OCI-LY1 (cell line): ENCODE measurements around the gene ZBTB16.

ENCODE experiments used
- H2AFZ ChIP-seq: fragments of 200-600 bp; sonication (generic), shearing (Covaris generic); 2 replicates; pipeline ENCODE4 v1.6.0; 2014; ENCODE audit warnings: antibody characterized with exemption, mild to moderate bottlenecking, low read length
- H3F3A ChIP-seq: fragments of 200-600 bp; sonication (generic), shearing (Covaris generic); 2 replicates; pipeline ENCODE4 v1.6.0; 2014; ENCODE audit warnings: mild to moderate bottlenecking, antibody characterized with exemption, low read length, moderate library complexity; ENCODE audit not compliant: insufficient read depth
- H3K27ac ChIP-seq: fragments of 200-600 bp; sonication (generic); 2 replicates; pipeline ENCODE4 v1.5.1; 2014; ENCODE audit warnings: low read length, mixed run types, mild to moderate bottlenecking, low read depth; ENCODE audit not compliant: poor library complexity, severe bottlenecking
- H3K27me3 ChIP-seq: fragments of 200-600 bp; sonication (generic); 2 replicates; pipeline ENCODE4 v1.6.0; 2014; ENCODE audit warnings: antibody characterized with exemption, mild to moderate bottlenecking, low read length, moderate library complexity; ENCODE audit not compliant: insufficient read depth
- H3K36me3 ChIP-seq: fragments of 200-600 bp; sonication (generic); 2 replicates; pipeline ENCODE4 v1.6.1; 2014; ENCODE audit warnings: mild to moderate bottlenecking, antibody characterized with exemption, low read length, moderate library complexity, mixed read lengths; ENCODE audit not compliant: insufficient read depth
- H3K4me1 ChIP-seq: fragments of 200-600 bp; sonication (generic); 2 replicates; pipeline ENCODE4 v1.5.1; 2014; ENCODE audit warnings: mild to moderate bottlenecking, low read length, moderate library complexity; ENCODE audit not compliant: insufficient read depth, severe bottlenecking
- H3K4me2 ChIP-seq: fragments of 200-600 bp; sonication (generic), shearing (Covaris generic); 2 replicates; pipeline ENCODE4 v1.6.1; 2014; ENCODE audit warnings: low read length
- H3K4me3 ChIP-seq: fragments of 200-600 bp; sonication (generic); 2 replicates; pipeline ENCODE4 v1.5.1; 2014; ENCODE audit warnings: low read length, low read depth, mild to moderate bottlenecking, mixed read lengths; ENCODE audit not compliant: poor library complexity, severe bottlenecking
- H3K79me2 ChIP-seq: fragments of 200-600 bp; shearing (Covaris generic); 2 replicates; pipeline ENCODE4 v1.6.1; 2016; ENCODE audit warnings: mixed run types, low read length, mixed read lengths; ENCODE audit not compliant: insufficient read depth
- H3K9ac ChIP-seq: fragments of 200-600 bp; sonication (generic), shearing (Covaris generic); 2 replicates; pipeline ENCODE4 v1.6.1; 2014; ENCODE audit warnings: mild to moderate bottlenecking, low read length, mixed read lengths
- H3K9me2 ChIP-seq: fragments of 200-600 bp; sonication (generic), shearing (Covaris generic); 2 replicates; pipeline ENCODE4 v1.6.1; 2014; ENCODE audit warnings: low read depth, mild to moderate bottlenecking, low read length, mixed read lengths
- H3K9me3 ChIP-seq: fragments of 200-600 bp; shearing (Covaris generic); 2 replicates; pipeline ENCODE4 v1.6.1; 2014; ENCODE audit warnings: low read length, mixed read lengths
- H4K20me1 ChIP-seq: fragments of 200-600 bp; sonication (generic), shearing (Covaris generic); 2 replicates; pipeline ENCODE4 v1.6.0; 2016; ENCODE audit warnings: mild to moderate bottlenecking, low read length; ENCODE audit not compliant: insufficient read depth
- CTCF ChIP-seq: fragments of 200-600 bp; sonication (generic), shearing (Covaris generic); IDR thresholded peaks from 2 replicates; pipeline ENCODE4 v1.5.1; 2017; ENCODE audit warnings: mild to moderate bottlenecking, antibody characterized with exemption, low read length, moderate library complexity, mixed read lengths
- EZH2 ChIP-seq: fragments of 200-600 bp; sonication (generic), shearing (Covaris generic); IDR thresholded peaks from 2 replicates; pipeline ENCODE4 v1.8.0; 2017; ENCODE audit warnings: borderline replicate concordance, mixed run types, mild to moderate bottlenecking, antibody characterized with exemption, low read length, moderate library complexity, mixed read lengths

Gene ZBTB16

GRCh38 chr11:114247070-114247789 is 187.7 kb downstream of the ZBTB16 start:
- Histone ChIP-seq H3K9ac (no peak overlapping the region), H3K4me3 (no peak overlapping the region), H3K9me3 (no peaks in the 10 kb centered on the region), H4K20me1 (no peaks in the 10 kb centered on the region), H3K4me1 (no peaks in the 10 kb centered on the region), H3K27ac (no peak overlapping the region), H2AFZ (no peak overlapping the region), H3K27me3 (no peaks in the 10 kb centered on the region), H3K9me2 (no peaks in the 10 kb centered on the region), H3K79me2 (no peaks in the 10 kb centered on the region), H3K4me2 (no peak overlapping the region), H3K36me3 (no peaks in the 10 kb centered on the region), H3F3A (no peaks in the 10 kb centered on the region)
- no peak for TF ChIP-seq EZH2
- no peak for TF ChIP-seq CTCF

GRCh38 chr11:114250180-114250579 is 190.7 kb downstream of the ZBTB16 start:
- no peaks in the 10 kb centered on the region for H3K9me2 ChIP-seq
- TF ChIP-seq CTCF (no peak), EZH2 (no peak)
- H3K9ac ChIP-seq, result no peak overlapping the region
- no peaks in the 10 kb centered on the region for H3K27me3 ChIP-seq
- H2AFZ ChIP-seq, result no peak overlapping the region
- H3K4me1 ChIP-seq, result no peaks in the 10 kb centered on the region
- no peaks in the 10 kb centered on the region for H3F3A ChIP-seq
- no peaks in the 10 kb centered on the region for H3K36me3 ChIP-seq
- no peaks in the 10 kb centered on the region for H4K20me1 ChIP-seq
- no peak overlapping the region for H3K4me3 ChIP-seq
- H3K9me3 ChIP-seq, result no peaks in the 10 kb centered on the region
- H3K27ac ChIP-seq, result no peak overlapping the region
- no peak overlapping the region for H3K4me2 ChIP-seq
- no peaks in the 10 kb centered on the region for H3K79me2 ChIP-seq

GRCh38 chr11:114250993-114251814 is 191.7 kb downstream of the ZBTB16 start:
- H3K27me3 ChIP-seq, result no peaks in the 10 kb centered on the region
- no peak overlapping the region for H3K4me2 ChIP-seq
- no peaks in the 10 kb centered on the region for H3K36me3 ChIP-seq
- no peak for TF ChIP-seq CTCF
- H3K9me3 ChIP-seq, result no peaks in the 10 kb centered on the region
- no peak overlapping the region for H3K4me3 ChIP-seq
- H3F3A ChIP-seq, result no peaks in the 10 kb centered on the region
- H4K20me1 ChIP-seq, result no peaks in the 10 kb centered on the region
- H2AFZ ChIP-seq, result no peak overlapping the region
- H3K27ac ChIP-seq, result no peak overlapping the region
- H3K9me2 ChIP-seq, result no peaks in the 10 kb centered on the region
- no peak overlapping the region for H3K9ac ChIP-seq
- H3K4me1 ChIP-seq, result no peaks in the 10 kb centered on the region
- H3K79me2 ChIP-seq, result no peaks in the 10 kb centered on the region
